AG09309 (cell line): ENCODE measurements around the gene PMEPA1.

Source experiments
- DNase-seq: peaks from one replicate; pipeline ENCODE4 v3.0.0-alpha.2; 2010; ENCODE audit warnings: low read depth
- H3K4me3 ChIP-seq: 2 replicates; pipeline ENCODE4 v1.5.1; 2011; ENCODE audit warnings: mild to moderate bottlenecking, low read depth, low read length, moderate library complexity; ENCODE audit not compliant: control insufficient read depth
- CTCF ChIP-seq: IDR thresholded peaks from 2 replicates; pipeline ENCODE4 v1.5.1; 2011; ENCODE audit warnings: mild to moderate bottlenecking, low read depth, low read length, inconsistent platforms; ENCODE audit not compliant: insufficient read depth, control insufficient read depth; ENCODE audit errors: missing control alignments

The PMEPA1 gene

GRCh38 chr20:57728762-57729161, 18.9 kb upstream of the PMEPA1 start:
- no peak for DNase-seq
- no peak overlapping the region for H3K4me3 ChIP-seq
- TF ChIP-seq CTCF, result no peak

- DNase-seq, result no peak
- TF ChIP-seq CTCF, result no peak
- no peak overlapping the region for H3K4me3 ChIP-seq
These were observed 18.0 kb upstream of the PMEPA1 start for GRCh38 chr20:57727863-57728262.

- no peak overlapping the region for H3K4me3 ChIP-seq
- no peak for TF ChIP-seq CTCF
- no peak for DNase-seq
These were observed 15.8 kb upstream of the PMEPA1 start for GRCh38 chr20:57725636-57726035.

- DNase-seq, result no peak
- H3K4me3 ChIP-seq, result no peak overlapping the region
- TF ChIP-seq CTCF, result no peak
These were observed 15.0 kb upstream of the PMEPA1 start for GRCh38 chr20:57724610-57725405.

- no peak for TF ChIP-seq CTCF
- no peak overlapping the region for H3K4me3 ChIP-seq
- no peak for DNase-seq
These were observed 14.0 kb upstream of the PMEPA1 start for GRCh38 chr20:57723816-57724215.

GRCh38 chr20:57719951-57720350, 10.1 kb upstream of the PMEPA1 start:
- no peak for DNase-seq
- TF ChIP-seq CTCF, result no peak
- no peak overlapping the region for H3K4me3 ChIP-seq
